Right forelimb (tissue), 1 donor: ENCODE measurements around the gene AOPEP.
A peak's percentile ranks its signal among the peaks of the same experiment; 100 is the strongest.

Experiments
- DNase-seq: peaks from one replicate; pipeline ENCODE4 v3.0.0-alpha.2; 2018

The AOPEP gene

DNA sequence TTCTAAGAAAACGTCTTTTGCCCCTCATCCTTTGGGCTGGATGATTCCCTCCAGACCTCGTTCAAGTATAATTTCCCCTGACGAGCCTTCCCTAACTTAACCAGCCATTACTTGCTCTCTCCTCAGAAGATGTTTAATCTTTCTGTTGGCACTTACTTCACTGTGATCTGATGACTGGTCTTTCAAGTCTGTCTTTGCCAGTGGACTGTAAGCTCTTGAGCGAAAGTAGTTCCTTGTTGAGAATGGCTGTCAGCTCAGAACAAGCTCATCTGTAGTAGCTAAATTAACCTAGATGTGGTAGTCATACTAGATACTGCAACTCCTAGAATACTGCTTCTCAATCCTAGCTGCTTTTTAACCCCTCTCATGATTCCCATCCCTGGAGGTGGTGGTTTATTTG, 125.0 kb downstream of the AOPEP start:
- no peak for DNase-seq

DNA sequence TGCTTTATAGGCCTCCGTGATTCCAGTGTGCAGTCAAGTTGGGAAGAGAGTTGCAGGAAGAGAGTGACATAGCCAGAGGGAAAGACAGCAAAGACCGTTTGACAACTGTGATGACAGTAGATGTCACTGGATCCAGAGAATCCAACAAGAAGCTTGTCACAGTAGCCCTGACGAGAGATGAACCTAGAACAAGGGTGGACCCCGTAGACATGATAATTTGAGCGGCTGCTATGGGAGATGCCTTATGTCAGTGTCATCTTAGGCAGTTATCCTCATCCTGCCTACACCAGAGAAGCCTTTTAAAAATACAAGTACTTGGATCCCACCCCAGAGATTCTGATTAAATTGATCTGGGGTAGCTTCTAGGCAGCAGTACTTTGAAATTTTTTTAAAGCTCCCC, 125.4 kb downstream of the AOPEP start:
- DNase-seq = no peak

DNA sequence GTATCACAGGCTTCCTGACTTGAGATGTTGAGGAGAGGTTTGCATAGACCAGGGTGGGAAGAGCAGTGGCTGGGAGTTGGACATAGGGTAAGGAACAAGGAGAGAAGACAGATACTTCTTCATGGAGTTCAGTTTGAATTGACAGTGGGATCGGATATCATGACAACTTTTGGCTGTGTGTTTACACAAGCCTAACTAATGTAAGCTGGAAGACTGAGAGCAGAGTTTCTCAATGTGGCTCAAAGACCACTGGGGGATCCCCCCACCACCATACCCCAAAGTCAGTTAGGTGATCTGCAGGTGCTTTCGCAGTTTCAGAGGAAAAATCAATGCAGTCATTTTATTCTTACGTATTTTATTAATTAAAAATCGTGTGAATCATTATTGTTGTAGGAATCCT, 125.9 kb downstream of the AOPEP start:
- no peak for DNase-seq

DNA sequence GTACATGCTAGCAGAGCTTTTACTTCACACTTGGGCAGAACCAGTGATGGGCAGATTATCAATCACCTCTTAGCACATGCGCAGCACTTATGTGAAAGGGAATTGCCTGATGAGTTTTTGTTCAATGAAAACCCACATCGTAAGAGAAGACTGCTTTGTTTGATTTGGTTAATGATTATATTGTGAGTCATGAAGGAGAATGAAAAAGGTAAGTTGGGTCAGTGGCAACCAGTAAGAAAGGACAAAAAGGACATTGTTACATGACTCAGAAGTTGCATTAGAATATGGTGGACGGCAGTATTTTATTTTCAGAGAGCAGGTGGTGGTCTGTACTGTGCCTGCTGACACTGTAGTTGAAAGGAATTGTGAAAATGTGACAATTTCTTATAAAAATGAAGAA, 127.4 kb downstream of the AOPEP start:
- DNase-seq = no peak

DNA sequence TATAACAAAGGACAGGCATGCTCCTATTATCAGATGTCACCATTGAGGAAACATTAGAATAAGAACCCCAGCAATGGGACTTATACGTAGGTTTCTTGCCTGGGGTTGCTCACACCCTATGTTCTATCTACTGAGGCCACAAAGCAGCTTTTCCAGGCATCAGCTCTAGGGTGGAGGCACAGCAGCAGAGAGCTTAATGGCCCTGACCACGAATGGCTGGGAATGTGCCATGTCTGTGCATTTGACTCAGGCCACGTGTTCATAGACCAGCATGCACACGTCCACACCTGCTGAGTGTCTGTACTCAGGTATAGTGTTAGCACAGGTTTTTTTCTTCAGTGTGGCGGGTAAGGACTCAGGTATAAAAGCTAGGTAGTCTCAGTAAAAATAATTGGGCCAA, 129.4 kb downstream of the AOPEP start:
- no peak for DNase-seq

DNA sequence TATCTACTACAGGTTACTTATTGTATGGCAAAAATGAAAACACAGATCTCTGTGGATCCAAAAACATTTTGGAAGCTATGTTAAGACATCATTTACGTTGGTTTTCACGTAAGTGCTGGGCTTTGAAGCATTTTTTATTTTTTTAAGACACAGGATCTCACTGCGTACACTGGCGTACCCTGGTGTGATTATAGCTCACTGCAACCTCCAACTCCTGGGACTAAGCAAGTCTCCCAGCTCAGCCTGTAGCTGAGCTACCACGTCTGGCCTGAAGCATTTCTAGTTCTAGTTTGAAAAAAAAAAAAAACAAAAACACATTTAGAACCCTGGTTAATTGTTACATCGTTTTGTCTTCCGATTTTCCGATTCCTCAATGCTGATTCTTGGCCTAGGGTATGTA, 131.3 kb downstream of the AOPEP start:
- no peak for DNase-seq

DNA sequence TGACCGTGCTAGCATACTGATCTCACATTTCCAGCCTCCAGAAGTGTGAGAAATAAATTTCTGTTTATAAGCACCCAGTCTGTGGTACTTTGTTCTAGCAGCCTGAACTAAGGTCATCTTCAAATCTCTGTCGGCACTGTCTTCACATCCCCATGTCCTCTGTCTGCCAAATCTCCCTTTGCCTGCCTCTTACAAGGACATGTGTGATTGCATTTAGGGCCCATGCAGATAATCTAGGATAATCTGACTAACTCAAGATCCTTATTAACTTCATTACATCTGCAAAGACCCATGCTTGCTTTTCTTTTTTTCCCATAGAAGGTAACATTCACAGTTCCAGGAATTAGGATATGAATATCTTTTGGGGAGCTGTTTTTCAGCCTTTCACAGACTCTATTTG, 132.7 kb downstream of the AOPEP start:
- no peak for DNase-seq

DNA sequence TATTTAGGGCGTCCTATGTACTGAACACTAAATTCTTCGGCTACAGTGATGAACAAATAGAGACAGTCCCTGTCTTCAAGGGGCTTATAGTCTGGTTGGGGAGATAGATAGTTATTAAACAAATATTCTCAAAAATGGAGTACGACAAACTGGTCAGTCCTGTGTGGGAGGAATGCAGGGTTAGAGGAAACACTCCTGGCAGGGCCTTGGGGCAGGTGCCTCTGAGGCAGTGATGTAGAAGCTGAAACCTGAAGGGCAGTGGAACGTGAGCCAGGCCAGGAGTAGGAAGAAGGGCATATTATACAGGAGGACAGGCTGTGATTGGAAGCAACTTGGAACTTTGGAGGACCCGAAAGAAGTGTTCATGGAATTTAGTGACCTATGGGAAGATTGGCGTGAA, 133.4 kb downstream of the AOPEP start:
- no peak for DNase-seq

DNA sequence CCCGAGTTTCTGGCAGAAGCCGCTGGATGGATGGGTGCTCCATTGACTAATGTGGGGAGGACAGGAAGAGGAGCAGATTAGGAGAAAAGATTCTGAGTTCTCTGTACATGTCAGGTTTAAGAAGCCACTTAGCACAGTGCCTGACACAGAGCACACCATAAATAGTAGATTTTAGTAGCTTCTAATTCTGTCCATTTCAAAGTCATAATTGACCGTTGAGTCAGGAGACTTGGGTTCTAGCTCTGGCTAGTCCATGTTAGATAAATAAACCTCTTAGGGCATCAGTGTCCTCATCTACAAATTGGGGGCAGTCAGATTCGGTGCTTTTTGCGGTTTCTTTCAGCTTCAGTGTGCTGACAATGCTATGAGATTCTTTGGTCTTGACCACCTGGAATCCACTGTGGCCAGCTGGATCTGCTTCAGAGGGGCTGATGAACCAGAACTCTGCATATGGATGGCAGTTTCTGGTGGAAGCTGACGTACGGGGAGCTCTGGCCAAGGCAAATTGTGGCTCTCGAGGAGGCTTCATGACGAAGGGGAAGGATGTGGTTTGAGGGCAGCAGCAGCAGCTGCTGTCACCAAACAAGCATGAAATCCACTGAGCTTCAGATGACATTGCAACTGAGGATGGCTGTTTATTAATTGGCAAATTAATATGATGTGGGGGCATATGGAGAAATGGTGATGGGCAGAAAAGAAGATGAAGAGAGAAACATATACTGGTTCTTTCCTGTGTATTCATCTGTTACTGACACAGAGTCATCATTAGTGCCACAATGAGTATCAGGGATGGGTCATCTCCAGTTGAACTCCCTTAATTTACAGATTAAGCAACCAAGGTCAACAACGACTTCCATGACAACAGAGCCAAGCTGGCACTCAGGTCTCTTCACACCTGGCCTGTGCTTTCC, 134.4 kb downstream of the AOPEP start:
- peak; percentile 72 for DNase-seq

DNA sequence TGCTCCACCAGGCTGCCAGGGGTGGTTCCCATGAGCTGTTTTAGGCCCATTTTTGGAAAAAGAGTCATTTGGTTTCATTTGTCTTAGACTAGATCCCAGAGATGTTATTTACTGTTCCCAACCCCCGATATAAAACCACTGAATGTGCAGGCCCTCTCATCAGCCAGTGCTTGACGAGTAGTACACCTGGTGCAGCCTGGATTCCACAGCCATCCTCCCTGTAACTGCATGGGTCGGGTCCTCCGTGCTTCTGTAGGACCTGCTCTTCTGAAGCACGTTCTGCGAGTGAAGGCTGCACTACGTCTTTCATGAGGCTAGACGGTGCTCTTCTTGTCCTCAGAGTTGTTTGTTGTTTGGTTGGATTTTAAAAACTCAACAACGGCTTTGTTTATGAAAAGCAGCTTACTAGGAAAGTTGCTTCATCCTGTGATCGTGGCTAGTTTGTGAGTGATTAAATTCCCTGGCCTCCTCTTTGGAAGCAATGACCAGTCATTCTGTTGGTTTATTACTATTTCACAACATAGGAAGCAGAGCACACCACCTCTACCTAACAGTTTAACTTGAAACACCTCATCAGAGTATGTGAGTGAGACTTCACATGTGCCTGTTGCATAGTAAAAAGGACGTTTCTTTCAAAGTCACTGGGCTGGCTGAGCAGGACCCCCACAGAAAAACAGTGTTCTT, 135.2 kb downstream of the AOPEP start:
- DNase-seq = no peak

DNA sequence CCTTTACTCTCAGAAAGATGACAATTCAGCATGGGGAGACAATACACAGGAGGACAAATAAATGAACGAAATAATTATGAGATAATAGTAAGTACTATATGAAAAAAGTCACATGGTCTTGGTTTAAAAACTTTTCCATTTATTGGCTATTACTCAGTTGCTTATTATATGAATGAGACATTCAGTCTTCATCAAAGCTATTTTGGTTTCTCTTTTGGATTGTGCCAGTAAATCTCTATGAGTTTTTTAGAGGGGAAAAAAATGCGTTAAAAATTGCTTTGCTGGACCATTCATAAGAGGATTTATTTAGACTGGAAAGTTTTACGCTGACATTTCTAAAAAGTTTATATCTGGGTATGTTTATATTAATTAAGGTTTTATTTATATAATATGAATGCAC, 137.7 kb downstream of the AOPEP start:
- DNase-seq = no peak

DNA sequence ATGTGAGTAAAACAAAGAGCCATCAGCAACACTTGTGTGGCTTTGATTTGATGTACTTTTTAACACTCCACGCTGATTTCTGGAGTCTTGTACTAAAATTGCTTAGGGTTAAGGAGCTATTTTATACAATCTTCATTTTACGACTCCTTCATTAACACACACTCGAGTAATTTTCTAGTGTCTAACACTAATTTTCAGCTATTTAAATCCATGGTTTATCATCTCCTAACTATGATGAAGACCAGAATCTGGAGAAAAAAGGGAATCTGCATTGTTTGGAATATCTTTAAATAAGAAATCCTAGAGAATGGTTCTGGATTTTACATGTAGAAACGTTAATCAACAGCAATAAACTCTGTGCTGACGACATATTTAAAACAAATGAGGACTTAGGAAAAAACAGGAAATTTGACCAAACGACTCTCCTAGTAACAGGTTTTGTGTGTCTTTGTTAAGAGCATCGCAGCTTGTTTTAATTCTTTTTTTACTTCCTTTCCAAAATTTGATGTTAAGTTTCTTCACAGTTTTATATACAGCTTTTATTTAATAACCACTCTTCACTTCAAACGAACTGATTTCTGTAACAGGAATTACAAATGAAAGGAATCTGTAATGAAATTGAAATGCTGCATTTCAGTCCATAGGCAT, 138.5 kb downstream of the AOPEP start:
- DNase-seq = no peak

DNA sequence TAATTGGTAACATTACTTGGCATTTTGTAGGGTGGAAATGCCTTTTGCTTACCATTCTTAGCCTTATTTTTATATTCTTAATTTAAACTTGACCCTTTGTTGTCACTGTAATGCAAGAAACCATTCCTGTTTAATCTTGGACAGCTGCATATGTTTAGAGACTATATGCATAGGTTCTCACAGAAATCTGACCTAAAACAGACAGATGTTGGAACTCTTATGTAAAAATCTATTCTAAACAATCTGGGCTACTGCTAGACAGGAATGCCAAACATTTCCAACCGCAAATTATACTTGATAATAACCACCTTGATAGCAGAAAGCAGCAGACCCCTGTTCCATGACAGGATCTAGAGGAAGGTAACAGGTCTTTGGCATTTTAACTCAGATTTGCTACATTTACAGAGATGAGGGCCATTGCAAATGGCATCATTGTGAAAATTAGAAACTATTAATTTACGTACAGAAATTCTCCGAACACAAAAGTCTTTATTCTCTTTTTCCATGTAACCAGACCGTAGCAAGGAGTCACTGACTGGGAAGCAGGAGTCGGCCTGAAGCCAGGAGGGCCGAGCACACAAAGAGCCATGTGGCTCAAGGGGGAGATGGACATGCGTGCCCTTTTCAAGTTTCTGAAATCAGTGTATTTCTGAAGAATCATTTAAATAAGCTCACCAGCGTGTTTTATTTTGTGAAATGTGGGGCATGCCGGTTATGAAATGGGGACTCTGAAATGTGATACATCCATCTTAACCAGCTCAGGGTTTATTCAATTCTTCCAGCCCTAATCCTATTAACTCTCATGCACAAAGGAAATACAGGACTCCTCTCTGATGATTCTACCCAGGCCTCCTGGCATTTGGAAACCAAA, 139.3 kb downstream of the AOPEP start:
- DNase-seq = peak; percentile 57

DNA sequence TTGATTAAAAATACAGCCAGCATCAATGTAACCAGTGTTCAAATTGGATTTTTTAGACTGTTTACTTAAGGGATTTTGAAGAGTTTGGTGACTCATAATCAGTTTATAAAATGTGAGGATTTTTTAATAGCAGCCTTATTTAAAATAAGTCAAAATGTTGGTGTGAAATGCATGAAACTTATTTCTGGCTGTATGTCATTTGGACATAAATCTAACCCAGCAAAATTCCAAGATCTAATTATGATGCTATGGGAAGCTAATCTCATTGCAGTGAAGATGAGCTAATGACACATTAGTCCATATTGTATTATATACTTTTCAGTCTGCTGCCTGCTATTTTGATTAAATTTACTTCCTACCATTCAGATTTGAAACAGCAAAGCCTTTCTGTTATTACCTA, 140.3 kb downstream of the AOPEP start:
- no peak for DNase-seq

DNA sequence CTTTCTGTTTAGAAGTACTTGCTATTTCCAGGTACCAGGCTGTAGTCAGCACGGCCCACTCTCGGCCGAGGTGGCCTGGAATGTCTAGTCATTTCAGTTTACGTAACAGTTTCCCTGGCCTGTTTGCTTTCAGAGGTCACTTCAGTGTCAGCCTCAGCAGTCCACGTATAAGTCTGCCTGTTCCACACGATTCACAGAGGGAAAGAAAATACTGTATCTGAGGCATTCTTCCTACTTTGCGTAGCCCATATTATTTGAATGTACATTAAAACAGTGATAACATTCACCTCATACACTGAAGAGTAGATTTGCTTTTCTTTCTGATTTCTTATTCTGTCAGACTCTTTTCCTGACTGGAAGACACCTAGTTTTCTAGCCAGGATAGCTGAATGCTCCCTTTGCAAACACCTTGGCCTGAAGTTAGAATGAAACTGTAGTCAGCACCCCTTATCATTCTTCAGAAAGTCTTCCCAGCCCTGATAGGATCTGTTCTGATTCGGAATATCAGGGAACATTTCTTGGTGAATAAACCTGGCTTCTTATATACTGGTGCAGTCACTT, 140.9 kb downstream of the AOPEP start:
- no peak for DNase-seq

DNA sequence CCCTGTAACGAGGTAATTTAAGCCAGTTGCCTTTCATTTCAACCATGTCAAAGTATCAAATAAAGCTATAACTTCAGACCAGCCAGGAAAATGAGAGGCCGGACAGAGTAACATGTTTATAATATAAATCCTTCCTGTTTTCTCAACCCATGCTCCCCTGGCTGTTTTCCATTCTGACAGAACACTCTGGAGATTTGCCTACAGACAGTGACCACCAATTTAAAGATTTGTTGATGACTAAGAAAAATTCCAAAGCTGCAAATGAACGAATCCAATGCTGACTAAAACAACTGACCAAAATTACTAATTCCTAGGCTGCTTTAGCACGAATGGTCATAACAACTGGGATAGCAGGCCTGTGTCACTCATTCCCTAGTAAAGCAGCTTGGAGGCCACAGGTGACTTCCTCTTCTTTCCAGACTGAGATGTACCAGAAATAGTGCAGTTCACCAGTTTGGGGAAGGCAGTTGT, 141.4 kb downstream of the AOPEP start:
- DNase-seq = no peak

DNA sequence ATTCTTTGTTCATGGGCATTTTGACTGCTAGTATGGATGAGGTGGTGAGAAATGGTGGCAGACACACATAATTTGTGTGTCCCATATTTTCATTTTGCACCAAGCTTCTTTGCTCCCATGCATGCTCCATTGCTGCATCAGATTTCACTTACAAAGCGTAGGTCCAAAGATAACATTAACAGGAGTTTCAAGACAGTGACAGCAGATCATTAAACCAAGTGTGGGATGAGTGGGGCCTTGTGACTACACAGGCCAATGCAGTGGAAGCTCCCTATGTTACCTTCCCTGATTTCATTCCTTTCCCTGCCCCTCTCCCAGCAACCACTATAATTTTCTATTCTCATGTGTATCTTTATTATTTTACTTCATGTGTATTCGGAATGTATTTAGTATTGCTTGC, 142.0 kb downstream of the AOPEP start:
- DNase-seq = no peak

DNA sequence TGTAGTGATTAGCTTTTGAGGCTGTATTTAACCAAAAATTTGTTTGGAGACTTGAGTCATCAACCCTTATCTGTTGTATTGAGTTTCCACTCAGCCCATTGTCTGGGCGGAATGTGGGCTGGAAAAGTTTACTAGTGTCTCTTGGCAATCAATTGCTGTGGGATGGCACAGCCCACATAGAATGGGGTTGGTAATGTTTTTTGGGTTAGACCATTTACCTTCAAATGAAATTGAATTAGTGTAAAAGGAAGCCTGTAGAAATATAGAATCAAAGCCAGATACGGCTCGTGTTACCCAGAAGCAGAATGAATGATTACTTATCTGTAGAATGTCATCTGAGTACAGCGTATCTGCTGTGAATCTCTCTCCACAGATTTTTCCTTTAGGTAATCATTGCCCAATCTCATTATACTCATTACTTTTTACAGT, 142.9 kb downstream of the AOPEP start:
- DNase-seq = no peak

DNA sequence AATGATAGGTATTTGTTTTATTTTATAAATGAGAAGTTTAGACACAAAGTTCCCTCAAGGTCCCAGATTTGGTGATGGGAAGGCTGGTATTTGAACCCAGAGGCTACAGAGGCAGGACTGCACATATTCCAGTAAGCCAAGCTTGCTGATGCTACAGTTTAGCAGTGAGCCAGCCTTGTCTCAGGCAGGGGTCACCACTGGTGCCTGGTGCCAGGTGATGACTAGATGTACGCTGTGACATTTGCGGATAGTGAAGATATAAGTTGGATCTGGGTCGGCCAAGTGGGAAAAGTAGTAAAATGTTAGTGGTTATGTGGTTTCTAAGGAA, 143.9 kb downstream of the AOPEP start:
- no peak for DNase-seq

DNA sequence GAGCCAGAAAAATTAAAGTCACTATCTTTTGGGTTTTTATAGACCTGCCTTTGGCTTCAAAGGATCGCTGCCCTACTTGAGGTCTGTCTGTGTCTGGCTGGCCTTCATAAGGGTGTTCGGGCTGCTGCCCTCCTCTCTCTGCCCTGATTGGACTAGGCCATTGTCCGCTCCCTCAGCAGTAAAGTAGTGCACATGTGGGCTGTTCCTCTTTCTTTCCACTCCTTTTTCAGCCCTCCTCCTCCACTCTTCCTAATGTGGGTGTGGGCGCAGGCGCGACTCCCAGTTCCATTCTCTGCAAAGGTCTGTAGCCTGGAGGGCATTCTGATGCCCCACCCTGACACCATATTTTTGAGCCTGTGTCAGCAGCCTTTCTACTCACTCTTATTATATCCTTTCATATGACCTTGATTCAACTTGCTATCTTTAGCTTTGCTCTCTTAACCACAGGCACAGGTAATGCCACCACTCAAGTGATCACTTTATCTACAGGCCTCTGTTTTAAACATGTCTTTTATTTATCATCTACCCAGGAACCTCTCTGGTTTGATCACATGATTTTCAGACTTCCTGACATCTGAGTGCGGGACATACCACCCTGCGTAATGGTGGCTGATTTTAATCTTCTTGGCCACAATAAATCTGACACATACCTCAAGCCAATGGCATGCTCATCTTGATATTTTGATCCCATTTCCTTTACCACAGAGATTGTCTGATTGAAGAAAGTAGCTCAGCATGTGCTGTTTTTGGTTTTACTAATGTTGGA, 144.5 kb downstream of the AOPEP start:
- DNase-seq = no peak

DNA sequence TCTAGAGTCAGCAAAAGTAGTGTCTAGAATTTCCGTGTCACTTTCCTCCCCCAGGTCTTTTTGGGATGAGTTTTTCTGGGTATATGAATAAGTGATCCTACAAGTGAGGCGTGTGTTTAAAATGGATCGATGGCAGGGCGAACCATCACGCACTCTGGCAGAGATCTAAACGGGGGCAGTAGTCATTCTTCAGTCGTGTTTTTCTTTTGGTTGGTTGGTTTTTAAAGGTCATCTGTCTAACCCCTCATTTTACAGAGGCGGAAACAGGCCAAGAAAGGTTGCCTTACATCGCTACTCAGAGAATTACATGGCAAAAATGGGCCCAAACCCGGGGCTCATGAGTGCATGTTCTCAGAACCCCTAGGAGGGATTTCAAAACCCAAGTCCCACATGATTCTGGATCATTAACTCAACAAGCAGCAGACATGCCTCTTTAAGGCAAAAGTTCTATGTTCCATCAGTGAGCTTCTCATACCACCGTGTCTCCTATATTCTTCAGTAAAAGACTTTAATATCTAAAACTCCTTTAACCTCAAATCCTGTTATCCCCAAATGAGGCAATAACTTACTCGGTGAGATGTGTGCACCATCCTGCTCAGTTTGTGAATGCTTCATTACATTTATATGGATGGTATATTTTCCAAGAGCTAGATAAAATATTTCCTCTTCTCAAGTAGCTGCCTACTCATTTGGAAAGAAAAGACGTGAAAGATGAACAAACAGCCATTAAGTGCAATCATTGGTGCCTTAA, 145.8 kb downstream of the AOPEP start:
- DNase-seq = no peak
